ENCODE measurements around the gene HDC.

Gene HDC

GRCh38 chr15:50265620-50266019 lies at the start of gene HDC:
TSS of gene HDC (minus strand) at chr15:50265726. CDS start at chr15:50265623, 103 bp downstream.
- in situ Hi-C loops (cut with HindIII; ENCODE audit: low pct_ligation_motif_present, low sequenced_read_pairs) = no loop called here
- H3K36me3 ChIP-seq (replicated peaks) = no peaks in the 10 kb centered on the region
- no peak within 1 kb of the TSS for H3K27ac ChIP-seq
- H3K4me3 ChIP-seq (ENCODE audit: low read depth, low read length) = no peak within 1 kb of the TSS
- peaks cover 3% of the 10 kb centered on the region for H3K27me3 ChIP-seq (replicated peaks)
- no peak for TF ChIP-seq CTCF (IDR thresholded peaks at IDR 0.05; ENCODE audit: low read depth, low read length, missing control alignments)
- no peak for DNase-seq

- Histone ChIP-seq H3K27ac (no peak overlapping the region), H3K36me3 (replicated peaks) (peaks cover 4% of the 10 kb centered on the region), H3K27me3 (replicated peaks) (no peaks in the 10 kb centered on the region), H3K4me3 (ENCODE audit: low read depth, low read length) (no peak overlapping the region)
- DNase-seq = no peak
- in situ Hi-C loops (cut with HindIII; ENCODE audit: low pct_ligation_motif_present, low sequenced_read_pairs) = no loop called here
- no peak for TF ChIP-seq CTCF (IDR thresholded peaks at IDR 0.05; ENCODE audit: low read depth, low read length, missing control alignments)
These were observed 47.1 kb upstream of the HDC start for GRCh38 chr15:50312636-50313035.

- no peak overlapping the region for H3K4me3 ChIP-seq (ENCODE audit: low read depth, low read length)
- DNase-seq = no peak
- H3K27me3 ChIP-seq (replicated peaks) = no peaks in the 10 kb centered on the region
- in situ Hi-C loops (cut with HindIII; ENCODE audit: low pct_ligation_motif_present, low sequenced_read_pairs) = no loop called here
- no peak for TF ChIP-seq CTCF (IDR thresholded peaks at IDR 0.05; ENCODE audit: low read depth, low read length, missing control alignments)
- H3K36me3 ChIP-seq (replicated peaks) = peaks cover 4% of the 10 kb centered on the region
- no peak overlapping the region for H3K27ac ChIP-seq
These were observed 42.3 kb upstream of the HDC start for GRCh38 chr15:50307799-50308198.

GRCh38 chr15:50304836-50305235 lies 39.3 kb upstream of the HDC start:
- Histone ChIP-seq H3K27me3 (replicated peaks) (no peaks in the 10 kb centered on the region), H3K27ac (no peak overlapping the region), H3K4me3 (ENCODE audit: low read depth, low read length) (no peak overlapping the region), H3K36me3 (replicated peaks) (peaks cover 6% of the 10 kb centered on the region)
- TF ChIP-seq CTCF (IDR thresholded peaks at IDR 0.05; ENCODE audit: low read depth, low read length, missing control alignments) = no peak
- in situ Hi-C loops (cut with HindIII; ENCODE audit: low pct_ligation_motif_present, low sequenced_read_pairs) = no loop called here
- DNase-seq = no peak

- Histone ChIP-seq H3K27me3 (replicated peaks) (no peaks in the 10 kb centered on the region), H3K36me3 (replicated peaks) (peaks cover 6% of the 10 kb centered on the region), H3K27ac (no peak overlapping the region), H3K4me3 (ENCODE audit: low read depth, low read length) (no peak overlapping the region)
- no peak for DNase-seq
- no peak for TF ChIP-seq CTCF (IDR thresholded peaks at IDR 0.05; ENCODE audit: low read depth, low read length, missing control alignments)
- in situ Hi-C loops (cut with HindIII; ENCODE audit: low pct_ligation_motif_present, low sequenced_read_pairs) = no loop called here
These were observed 37.1 kb upstream of the HDC start for GRCh38 chr15:50302581-50302980.

GRCh38 chr15:50298340-50298739 lies 32.8 kb upstream of the HDC start:
- in situ Hi-C loops (cut with HindIII; ENCODE audit: low pct_ligation_motif_present, low sequenced_read_pairs) = no loop called here
- DNase-seq = no peak
- Histone ChIP-seq H3K4me3 (ENCODE audit: low read depth, low read length) (no peak overlapping the region), H3K27me3 (replicated peaks) (no peaks in the 10 kb centered on the region), H3K36me3 (replicated peaks) (peaks cover 6% of the 10 kb centered on the region), H3K27ac (no peak overlapping the region)
- TF ChIP-seq CTCF (IDR thresholded peaks at IDR 0.05; ENCODE audit: low read depth, low read length, missing control alignments) = no peak
